ENCODE data around the gene PEAR1.

The PEAR1 gene

GRCh38 chr1:156893048-156893953 lies at the start of gene PEAR1:
PEAR1 (plus strand) TSS chr1:156893718; CDS start chr1:156903927, 10,209 bp downstream.
- DNase-seq (ENCODE audit: low read depth), result no peak

GRCh38 chr1:156844102-156844501 lies 49.4 kb upstream of the PEAR1 start:
- DNase-seq (ENCODE audit: low read depth), result no peak

- no peak for DNase-seq (ENCODE audit: low read depth)
Observed at GRCh38 chr1:156844638-156845037, 48.9 kb upstream of the PEAR1 start.

- no peak for DNase-seq (ENCODE audit: low read depth)
Observed at GRCh38 chr1:156845055-156845952, 48.2 kb upstream of the PEAR1 start.

- no peak for DNase-seq (ENCODE audit: low read depth)
Observed at GRCh38 chr1:156845953-156846545, 47.5 kb upstream of the PEAR1 start.

GRCh38 chr1:156846643-156847042 lies 46.9 kb upstream of the PEAR1 start:
- no peak for DNase-seq (ENCODE audit: low read depth)

- DNase-seq (ENCODE audit: low read depth), result no peak
Observed at GRCh38 chr1:156847591-156848460, 45.7 kb upstream of the PEAR1 start.

GRCh38 chr1:156848461-156849150 lies 44.9 kb upstream of the PEAR1 start:
- no peak for DNase-seq (ENCODE audit: low read depth)

GRCh38 chr1:156849151-156849496 lies 44.4 kb upstream of the PEAR1 start:
- DNase-seq (ENCODE audit: low read depth), result no peak

- no peak for DNase-seq (ENCODE audit: low read depth)
Observed at GRCh38 chr1:156851779-156852417, 41.6 kb upstream of the PEAR1 start.

GRCh38 chr1:156852418-156852874 lies 41.1 kb upstream of the PEAR1 start:
- DNase-seq (ENCODE audit: low read depth), result peak; percentile 21

- no peak for DNase-seq (ENCODE audit: low read depth)
Observed at GRCh38 chr1:156853761-156854160, 39.8 kb upstream of the PEAR1 start.

- DNase-seq (ENCODE audit: low read depth), result no peak
Observed at GRCh38 chr1:156854634-156855033, 38.9 kb upstream of the PEAR1 start.

GRCh38 chr1:156856282-156856785 lies 37.2 kb upstream of the PEAR1 start:
- DNase-seq (ENCODE audit: low read depth), result no peak

GRCh38 chr1:156857532-156857931 lies 36.0 kb upstream of the PEAR1 start:
- DNase-seq (ENCODE audit: low read depth), result no peak

GRCh38 chr1:156858555-156858956 lies 35.0 kb upstream of the PEAR1 start:
- no peak for DNase-seq (ENCODE audit: low read depth)

GRCh38 chr1:156858959-156859522 lies 34.5 kb upstream of the PEAR1 start, which contains the start of gene INSRR:
INSRR (minus strand) TSS chr1:156859117; CDS start chr1:156858621, 496 bp downstream.
- no peak for DNase-seq (ENCODE audit: low read depth)

- DNase-seq (ENCODE audit: low read depth), result no peak
Observed at GRCh38 chr1:156859523-156860112, 33.9 kb upstream of the PEAR1 start.

GRCh38 chr1:156860113-156860627 lies 33.3 kb upstream of the PEAR1 start:
- no peak for DNase-seq (ENCODE audit: low read depth)

Data from fibroblast of the conjunctiva (primary cell).